ENCODE data around the gene TTC21B.

Gene TTC21B

GRCh38 chr2:165904432-165904831 lies 49.1 kb downstream of the TTC21B start:
- H3K27ac ChIP-seq (ENCODE audit: extremely low read depth, low read depth, low read length) = no peak overlapping the region
- POLR2A ChIA-PET = no interaction called here
- H3K4me3 ChIP-seq (ENCODE audit: low read depth, low read length) = no peak overlapping the region
- H3K4me1 ChIP-seq (ENCODE audit: control insufficient read depth, insufficient read depth, low read length) = no peaks in the 10 kb centered on the region
- H3K36me3 ChIP-seq (ENCODE audit: control insufficient read depth in 2 of 2, insufficient read depth in 1 of 2, low read length in 2 of 2) = peaks cover 20 to 52% of the 10 kb centered on the region in 2 experiments
- TF ChIP-seq SCRT2 (tag by site-specific recombination; IDR thresholded peaks at IDR 0.05) (peak; percentile 37), ZNF629 (tag by site-specific recombination; IDR thresholded peaks at IDR 0.05) (no peak)
- CTCF ChIA-PET = no interaction called here
- no peaks in the 10 kb centered on the region for H3K9me3 ChIP-seq (ENCODE audit: control insufficient read depth, insufficient read depth, low read depth, low read length)

GRCh38 chr2:165903406-165903805 lies 50.2 kb downstream of the TTC21B start:
- CTCF ChIA-PET = no interaction called here
- Histone ChIP-seq H3K27ac (ENCODE audit: extremely low read depth, low read depth, low read length) (no peak overlapping the region), H3K4me3 (ENCODE audit: low read depth, low read length) (no peak overlapping the region), H3K4me1 (ENCODE audit: control insufficient read depth, insufficient read depth, low read length) (no peaks in the 10 kb centered on the region), H3K9me3 (ENCODE audit: control insufficient read depth, insufficient read depth, low read depth, low read length) (no peaks in the 10 kb centered on the region), H3K36me3 (ENCODE audit: control insufficient read depth in 2 of 2, insufficient read depth in 1 of 2, low read length in 2 of 2) (peaks cover 25 to 59% of the 10 kb centered on the region in 2 experiments)
- TF ChIP-seq ZNF350 (tag by site-specific recombination; IDR thresholded peaks at IDR 0.05) (no peak), ZFP37 (tag by site-specific recombination; IDR thresholded peaks at IDR 0.05) (no peak), ZNF398 (tag by site-specific recombination; IDR thresholded peaks at IDR 0.05) (no peak), ZNF221 (tag by site-specific recombination; IDR thresholded peaks at IDR 0.05; ENCODE audit: borderline replicate concordance) (no peak), ZNF580 (tag by site-specific recombination; IDR thresholded peaks at IDR 0.05) (no peak), ZNF362 (tag by site-specific recombination; IDR thresholded peaks at IDR 0.05) (no peak), ELK4 (IDR thresholded peaks at IDR 0.05; ENCODE audit: borderline replicate concordance, low read depth, low read length) (no peak), SP2 (tag by site-specific recombination; IDR thresholded peaks at IDR 0.05) (no peak), ZNF24 (tag by site-specific recombination; IDR thresholded peaks at IDR 0.05) (no peak), ZNF529 (tag by site-specific recombination; IDR thresholded peaks at IDR 0.05; ENCODE audit: insufficient replicate concordance) (no peak), ZNF514 (tag by site-specific recombination; IDR thresholded peaks at IDR 0.05) (no peak), ZNF155 (tag by site-specific recombination; IDR thresholded peaks at IDR 0.05) (no peak), ZFHX2 (tag by site-specific recombination; conservative IDR thresholded peaks at IDR 0.05) (no peak), EGR2 (tag by site-specific recombination; IDR thresholded peaks at IDR 0.05; ENCODE audit: low read depth) (no peak), ZNF513 (tag by site-specific recombination; IDR thresholded peaks at IDR 0.05) (no peak), OSR2 (tag by site-specific recombination; IDR thresholded peaks at IDR 0.05) (no peak), KLF16 (tag by site-specific recombination; IDR thresholded peaks at IDR 0.05) (no peak), ZNF202 (tag by site-specific recombination; IDR thresholded peaks at IDR 0.05; ENCODE audit: borderline replicate concordance) (no peak)
- POLR2A ChIA-PET = no interaction called here
